ENCODE results near the gene ATP1B1. TPM values are rescaled to one million over a fixed set of nuclear protein-coding genes. Genes with fewer than 3 reads are reported as not detected.
"Not testable (repeated sequence)": the region's sequence is repeated elsewhere in the genome, so short reads cannot be mapped to it uniquely, and the experiment has no call there.

The ATP1B1 gene
- total RNA-seq, 1 experiment from 2014 or later, result 91.9 TPM

GRCh38 chr1:169138866-169139670, 32.6 kb downstream of the ATP1B1 start:
- DNase-seq (ENCODE audit: extremely low read depth, low read depth), result no peak

- no peak for DNase-seq (ENCODE audit: extremely low read depth, low read depth)
Measured at GRCh38 chr1:169141356-169141755, 34.9 kb downstream of the ATP1B1 start.

GRCh38 chr1:169142129-169142528, 35.6 kb downstream of the ATP1B1 start:
- no peak for DNase-seq (ENCODE audit: extremely low read depth, low read depth)

GRCh38 chr1:169143346-169143745, 36.9 kb downstream of the ATP1B1 start:
- no peak for DNase-seq (ENCODE audit: extremely low read depth, low read depth)

GRCh38 chr1:169143984-169144383, 37.5 kb downstream of the ATP1B1 start:
- no peak for DNase-seq (ENCODE audit: extremely low read depth, low read depth)

- DNase-seq (ENCODE audit: extremely low read depth, low read depth), result no peak
Measured at GRCh38 chr1:169144941-169145626, 38.6 kb downstream of the ATP1B1 start.

GRCh38 chr1:169146576-169147214, 40.2 kb downstream of the ATP1B1 start:
- DNase-seq (ENCODE audit: extremely low read depth, low read depth), result no peak

GRCh38 chr1:169148472-169149252, 42.2 kb downstream of the ATP1B1 start:
- DNase-seq (ENCODE audit: extremely low read depth, low read depth), result no peak

- DNase-seq (ENCODE audit: extremely low read depth, low read depth), result no peak
Measured at GRCh38 chr1:169149555-169150286, 43.2 kb downstream of the ATP1B1 start.

GRCh38 chr1:169150641-169151337, 44.3 kb downstream of the ATP1B1 start:
- no peak for DNase-seq (ENCODE audit: extremely low read depth, low read depth)

GRCh38 chr1:169151338-169151837, 44.9 kb downstream of the ATP1B1 start:
- no peak for DNase-seq (ENCODE audit: extremely low read depth, low read depth)

- no peak for DNase-seq (ENCODE audit: extremely low read depth, low read depth)
Measured at GRCh38 chr1:169155675-169156074, 49.2 kb downstream of the ATP1B1 start.

- no peak for DNase-seq (ENCODE audit: extremely low read depth, low read depth)
Measured at GRCh38 chr1:169156580-169156979, 50.1 kb downstream of the ATP1B1 start.

GRCh38 chr1:169160845-169161495, 54.5 kb downstream of the ATP1B1 start:
- no peak for DNase-seq (ENCODE audit: extremely low read depth, low read depth)

- DNase-seq (ENCODE audit: extremely low read depth, low read depth), result no peak
Measured at GRCh38 chr1:169161496-169162194, 55.2 kb downstream of the ATP1B1 start.

GRCh38 chr1:169163059-169163458, 56.6 kb downstream of the ATP1B1 start:
- DNase-seq (ENCODE audit: extremely low read depth, low read depth), result peak; percentile 58

GRCh38 chr1:169175461-169175860, 69.0 kb downstream of the ATP1B1 start:
- DNase-seq (ENCODE audit: extremely low read depth, low read depth), result no peak

- DNase-seq (ENCODE audit: extremely low read depth, low read depth), result not testable (repeated sequence)
Measured at GRCh38 chr1:169179431-169179830, 72.9 kb downstream of the ATP1B1 start.

Measured in NCI-H460 (cell line).